HEK293 (cell line): Measurements from ENCODE around the gene IRF2.

ENCODE experiments used
- CTCF ChIA-PET: fragments of 350-600 bp; formaldehyde crosslinking; extraction: SDS; loops from one replicate; lab custom pipeline; 2021; ENCODE audit warnings: antibody characterized with exemption; lab: Yijun Ruan, JAX
- POLR2A ChIA-PET: fragments of 300-600 bp; formaldehyde crosslinking; extraction: SDS; loops from one replicate; lab custom pipeline; 2020; ENCODE audit warnings: antibody characterized with exemption, inconsistent platforms; lab: Yijun Ruan, JAX
- H3K27ac ChIP-seq: fragments of 200-500 bp; sonication (Bioruptor generic); 2 replicates; pipeline ENCODE4 v1.5.1; 2014; ENCODE audit warnings: low read depth, low read length, control low read depth, inconsistent platforms; ENCODE audit errors: extremely low read depth
- H3K36me3 ChIP-seq, 2 experiments: fragments of 200-500 bp in 1 of 2; sonication (Bioruptor generic) in 1 of 2; 1 replicate in 1 of 2; 2 replicates in 1 of 2; pipeline ENCODE4 v1.5.1; 2014 to 2017; ENCODE audit warnings: inconsistent platforms in 2 of 2, low read length in 2 of 2; ENCODE audit not compliant: control insufficient read depth in 2 of 2, insufficient read depth in 1 of 2
- H3K4me1 ChIP-seq: fragments of 200-500 bp; sonication (Bioruptor generic); 2 replicates; pipeline ENCODE4 v1.5.1; 2014; ENCODE audit warnings: mild to moderate bottlenecking, low read length, inconsistent platforms; ENCODE audit not compliant: control insufficient read depth, insufficient read depth
- H3K4me3 ChIP-seq: 2 replicates; pipeline ENCODE4 v1.5.1; 2011; ENCODE audit warnings: low read depth, mild to moderate bottlenecking, control low read depth, low read length, moderate library complexity
- H3K9me3 ChIP-seq: fragments of 200-500 bp; sonication (Bioruptor generic); 2 replicates; pipeline ENCODE4 v1.5.1; 2014; ENCODE audit warnings: low read depth, low read length, inconsistent platforms; ENCODE audit not compliant: control insufficient read depth, insufficient read depth
- BCL11A ChIP-seq: fragments of 450-650 bp; formaldehyde crosslinking; IDR thresholded peaks from 2 replicates; pipeline ENCODE4 v1.5.1; 2016; ENCODE audit warnings: low read depth, missing biosample characterization, missing genetic modification characterization
- FEZF1 ChIP-seq: fragments of 450-650 bp; formaldehyde crosslinking; IDR thresholded peaks from 2 replicates; pipeline ENCODE4 v1.5.1; 2016; ENCODE audit warnings: missing biosample characterization, missing genetic modification characterization
- GFI1B ChIP-seq: fragments of 450-650 bp; formaldehyde crosslinking; IDR thresholded peaks from 2 replicates; pipeline ENCODE4 v1.5.1; 2016; ENCODE audit warnings: missing biosample characterization, missing genetic modification characterization
- KLF7 ChIP-seq: fragments of 450-650 bp; formaldehyde crosslinking; IDR thresholded peaks from 2 replicates; pipeline ENCODE4 v1.5.1; 2016; ENCODE audit warnings: missing biosample characterization, missing genetic modification characterization, borderline replicate concordance
- OSR2 ChIP-seq: fragments of 450-650 bp; formaldehyde crosslinking; IDR thresholded peaks from 2 replicates; pipeline ENCODE4 v1.5.1; 2016; ENCODE audit warnings: missing biosample characterization, missing genetic modification characterization
- PATZ1 ChIP-seq: fragments of 450-650 bp; formaldehyde crosslinking; IDR thresholded peaks from 2 replicates; pipeline ENCODE4 v1.5.1; 2016; ENCODE audit warnings: missing biosample characterization, missing genetic modification characterization
- PRDM4 ChIP-seq: fragments of 450-650 bp; formaldehyde crosslinking; IDR thresholded peaks from 2 replicates; pipeline ENCODE4 v1.5.1; 2017; ENCODE audit warnings: missing biosample characterization, missing genetic modification characterization
- SCRT2 ChIP-seq: fragments of 450-650 bp; formaldehyde crosslinking; IDR thresholded peaks from 2 replicates; pipeline ENCODE4 v1.5.1; 2016; ENCODE audit warnings: missing biosample characterization, missing genetic modification characterization
- SP7 ChIP-seq: fragments of 450-650 bp; formaldehyde crosslinking; IDR thresholded peaks from 2 replicates; pipeline ENCODE4 v1.5.1; 2016; ENCODE audit warnings: missing biosample characterization, missing genetic modification characterization
- TCF7L2 ChIP-seq: IDR thresholded peaks from 2 replicates; pipeline ENCODE4 v1.6.1; 2011; ENCODE audit warnings: low read depth, mild to moderate bottlenecking, inconsistent platforms, low read length, moderate library complexity, borderline replicate concordance
- YY1 ChIP-seq: fragments of 450-650 bp; formaldehyde crosslinking; IDR thresholded peaks from 2 replicates; pipeline ENCODE4 v1.5.1; 2018; ENCODE audit warnings: missing biosample characterization, missing genetic modification characterization
- ZBTB6 ChIP-seq: fragments of 450-650 bp; formaldehyde crosslinking; IDR thresholded peaks from 2 replicates; pipeline ENCODE4 v1.5.1; 2017; ENCODE audit warnings: missing biosample characterization, missing genetic modification characterization
- ZBTB8A ChIP-seq: fragments of 450-650 bp; formaldehyde crosslinking; IDR thresholded peaks from 2 replicates; pipeline ENCODE4 v1.5.1; 2016; ENCODE audit warnings: missing biosample characterization, missing genetic modification characterization
- ZFP69B ChIP-seq: fragments of 450-650 bp; formaldehyde crosslinking; IDR thresholded peaks from 2 replicates; pipeline ENCODE4 v1.5.1; 2016; ENCODE audit warnings: missing biosample characterization, missing genetic modification characterization
- ZNF114 ChIP-seq: fragments of 450-650 bp; formaldehyde crosslinking; IDR thresholded peaks from 2 replicates; pipeline ENCODE4 v1.5.0; 2017; ENCODE audit warnings: missing biosample characterization, missing genetic modification characterization
- ZNF174 ChIP-seq: fragments of 450-650 bp; formaldehyde crosslinking; IDR thresholded peaks from 2 replicates; pipeline ENCODE4 v1.5.0; 2017; ENCODE audit warnings: missing biosample characterization, mild to moderate bottlenecking, missing genetic modification characterization
- ZNF184 ChIP-seq: fragments of 450-650 bp; IDR thresholded peaks from 2 replicates; pipeline ENCODE4 v1.5.1; 2018; ENCODE audit warnings: missing biosample characterization, mild to moderate bottlenecking, missing genetic modification characterization
- ZNF280C ChIP-seq: fragments of 450-650 bp; formaldehyde crosslinking; IDR thresholded peaks from 2 replicates; pipeline ENCODE4 v1.5.1; 2016; ENCODE audit warnings: missing biosample characterization, missing genetic modification characterization
- ZNF37A ChIP-seq: fragments of 450-650 bp; IDR thresholded peaks from 2 replicates; pipeline ENCODE4 v1.5.1; 2018; ENCODE audit warnings: missing biosample characterization, missing genetic modification characterization
- ZNF426 ChIP-seq: fragments of 450-650 bp; formaldehyde crosslinking; IDR thresholded peaks from 2 replicates; pipeline ENCODE4 v1.5.1; 2017; ENCODE audit warnings: missing biosample characterization, missing genetic modification characterization, mild to moderate bottlenecking, inconsistent platforms, moderate library complexity
- ZNF501 ChIP-seq: fragments of 450-650 bp; formaldehyde crosslinking; IDR thresholded peaks from 2 replicates; pipeline ENCODE4 v1.5.1; 2016; ENCODE audit warnings: missing biosample characterization, missing genetic modification characterization
- ZNF510 ChIP-seq: fragments of 450-650 bp; formaldehyde crosslinking; IDR thresholded peaks from 2 replicates; pipeline ENCODE4 v1.5.1; 2018; ENCODE audit warnings: mild to moderate bottlenecking, missing genetic modification characterization, missing biosample characterization; ENCODE audit not compliant: insufficient replicate concordance
- ZNF514 ChIP-seq: fragments of 450-650 bp; formaldehyde crosslinking; IDR thresholded peaks from 2 replicates; pipeline ENCODE4 v1.5.1; 2016; ENCODE audit warnings: missing biosample characterization, missing genetic modification characterization
- ZNF548 ChIP-seq: fragments of 450-650 bp; formaldehyde crosslinking; IDR thresholded peaks from 2 replicates; pipeline ENCODE4 v1.5.1; 2016; ENCODE audit warnings: missing biosample characterization, missing genetic modification characterization
- ZNF558 ChIP-seq: fragments of 450-650 bp; formaldehyde crosslinking; IDR thresholded peaks from 2 replicates; pipeline ENCODE4 v1.5.1; 2016; ENCODE audit warnings: missing biosample characterization, missing genetic modification characterization
- ZNF585B ChIP-seq: fragments of 450-650 bp; formaldehyde crosslinking; IDR thresholded peaks from 2 replicates; pipeline ENCODE4 v1.5.1; 2016; ENCODE audit warnings: missing biosample characterization, missing genetic modification characterization
- ZNF645 ChIP-seq: fragments of 450-650 bp; formaldehyde crosslinking; IDR thresholded peaks from 2 replicates; pipeline ENCODE4; 2016; ENCODE audit warnings: missing biosample characterization, missing genetic modification characterization
- ZNF692 ChIP-seq: fragments of 450-650 bp; formaldehyde crosslinking; IDR thresholded peaks from 2 replicates; pipeline ENCODE4 v1.5.1; 2016; ENCODE audit warnings: missing biosample characterization, missing genetic modification characterization
- ZNF837 ChIP-seq: fragments of 450-650 bp; formaldehyde crosslinking; IDR thresholded peaks from 2 replicates; pipeline ENCODE4 v1.5.1; 2016; ENCODE audit warnings: missing biosample characterization, missing genetic modification characterization

The IRF2 gene

GRCh38 chr4:184489771-184490170 is 15.4 kb upstream of the IRF2 start:
- CTCF ChIA-PET: interaction anchor here (0.8 kb wide), 1 partner anchor 17 kb away, joined by 3 read pairs; no protein-coding TSS in a partner anchor

GRCh38 chr4:184487503-184487902 is 13.2 kb upstream of the IRF2 start:
- no peaks in the 10 kb centered on the region for H3K4me1 ChIP-seq
- ChIA-PET CTCF (interaction anchor here (0.6 to 0.7 kb wide), 2 partner anchors 28 to 1650 kb away, joined by 3 read pairs; no protein-coding TSS in a partner anchor), POLR2A (no interaction called here)

More at GRCh38 chr4:184489771-184490170, 15.4 kb upstream of the IRF2 start:
- Histone ChIP-seq H3K9me3 (no peaks in the 10 kb centered on the region), H3K27ac (no peak overlapping the region), H3K36me3 (no peaks in the 10 kb centered on the region), H3K4me1 (no peaks in the 10 kb centered on the region), H3K4me3 (no peak overlapping the region)
- TF ChIP-seq GFI1B (tag by site-specific recombination) (no peak), FEZF1 (tag by site-specific recombination) (no peak), ZNF548 (tag by site-specific recombination) (no peak), ZNF558 (tag by site-specific recombination) (no peak), TCF7L2 (no peak), ZNF692 (tag by site-specific recombination) (no peak), ZNF114 (tag by site-specific recombination) (no peak), ZNF514 (no peak), SP7 (no peak), ZNF501 (tag by site-specific recombination) (no peak), ZNF37A (tag by site-specific recombination) (no peak), ZNF184 (tag by site-specific recombination) (no peak), YY1 (tag by site-specific recombination) (no peak), ZNF645 (no peak), ZBTB8A (tag by site-specific recombination) (no peak), ZNF837 (tag by site-specific recombination) (no peak), KLF7 (no peak), ZNF510 (tag by site-specific recombination) (no peak)
- POLR2A ChIA-PET: no interaction called here

More at GRCh38 chr4:184487503-184487902, 13.2 kb upstream of the IRF2 start:
- no peak overlapping the region for H3K4me3 ChIP-seq
- TF ChIP-seq ZNF426 (tag by site-specific recombination) (no peak), ZNF174 (no peak), PATZ1 (no peak), ZNF585B (tag by site-specific recombination) (no peak), ZFP69B (no peak), SCRT2 (no peak), BCL11A (tag by site-specific recombination) (no peak), ZBTB6 (tag by site-specific recombination) (no peak), OSR2 (tag by site-specific recombination) (no peak), PRDM4 (no peak), ZNF280C (tag by site-specific recombination) (no peak)
- no peaks in the 10 kb centered on the region for H3K9me3 ChIP-seq
- H3K36me3 ChIP-seq: no peaks in the 10 kb centered on the region
- H3K27ac ChIP-seq: no peak overlapping the region
